ENCODE data around the gene ZFHX3.

The ZFHX3 gene

DNA sequence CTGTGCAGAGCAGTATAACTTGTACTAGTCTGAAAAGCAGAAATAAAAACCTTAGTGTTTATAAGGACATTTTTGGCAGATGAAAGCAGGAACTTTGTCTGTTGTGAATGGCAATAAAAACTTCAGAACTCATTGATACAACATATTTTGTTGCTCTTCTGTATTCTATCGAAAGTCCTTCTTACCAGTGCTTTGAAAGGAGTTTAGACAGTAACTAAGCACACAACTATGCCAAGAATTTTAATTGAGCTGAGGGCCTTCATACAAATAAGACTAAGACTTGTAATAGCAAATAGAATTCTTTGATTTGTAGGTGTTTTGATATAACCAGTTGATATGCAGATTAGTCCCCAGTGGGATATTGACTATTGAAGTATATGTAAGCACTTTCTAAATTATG lies 308.4 kb downstream of the ZFHX3 start:
- no peak overlapping the region for H3K4me3 ChIP-seq (ENCODE audit: control insufficient read depth, low read depth, low read length)
- DNase-seq (ENCODE audit: low read depth), result peak; percentile 14
- TF ChIP-seq, protein P1, sequence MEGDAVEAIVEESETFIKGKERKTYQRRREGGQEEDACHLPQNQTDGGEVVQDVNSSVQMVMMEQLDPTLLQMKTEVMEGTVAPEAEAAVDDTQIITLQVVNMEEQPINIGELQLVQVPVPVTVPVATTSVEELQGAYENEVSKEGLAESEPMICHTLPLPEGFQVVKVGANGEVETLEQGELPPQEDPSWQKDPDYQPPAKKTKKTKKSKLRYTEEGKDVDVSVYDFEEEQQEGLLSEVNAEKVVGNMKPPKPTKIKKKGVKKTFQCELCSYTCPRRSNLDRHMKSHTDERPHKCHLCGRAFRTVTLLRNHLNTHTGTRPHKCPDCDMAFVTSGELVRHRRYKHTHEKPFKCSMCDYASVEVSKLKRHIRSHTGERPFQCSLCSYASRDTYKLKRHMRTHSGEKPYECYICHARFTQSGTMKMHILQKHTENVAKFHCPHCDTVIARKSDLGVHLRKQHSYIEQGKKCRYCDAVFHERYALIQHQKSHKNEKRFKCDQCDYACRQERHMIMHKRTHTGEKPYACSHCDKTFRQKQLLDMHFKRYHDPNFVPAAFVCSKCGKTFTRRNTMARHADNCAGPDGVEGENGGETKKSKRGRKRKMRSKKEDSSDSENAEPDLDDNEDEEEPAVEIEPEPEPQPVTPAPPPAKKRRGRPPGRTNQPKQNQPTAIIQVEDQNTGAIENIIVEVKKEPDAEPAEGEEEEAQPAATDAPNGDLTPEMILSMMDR (conservative IDR thresholded peaks at IDR 0.05; ENCODE audit: control insufficient read depth, insufficient read depth, low read depth, low read length), result no peak

DNA sequence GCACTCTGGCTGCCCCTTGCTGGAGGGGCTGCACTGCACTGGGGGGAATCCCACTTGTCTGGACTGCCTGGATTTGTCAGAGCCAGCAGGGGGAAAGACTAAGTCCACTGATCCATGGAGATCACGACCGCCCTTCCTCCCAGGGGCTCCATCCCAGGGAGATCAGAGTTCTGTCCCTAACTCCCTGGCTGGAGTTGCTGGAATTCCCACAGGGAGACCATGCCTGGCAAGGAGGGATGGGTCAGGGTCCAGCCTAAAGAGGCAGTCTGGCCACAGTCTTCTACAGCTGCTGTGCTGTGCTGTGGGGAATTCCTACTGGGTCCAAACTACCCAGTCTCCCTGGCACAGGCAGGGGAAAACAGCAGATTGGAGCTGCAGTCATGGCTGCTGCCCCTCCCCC lies 311.9 kb downstream of the ZFHX3 start:
- TF ChIP-seq, protein P1 (conservative IDR thresholded peaks at IDR 0.05; ENCODE audit: control insufficient read depth, insufficient read depth, low read depth, low read length), result no peak
- H3K4me3 ChIP-seq (ENCODE audit: control insufficient read depth, low read depth, low read length), result no peak overlapping the region
- no peak for DNase-seq (ENCODE audit: low read depth)
